Measurements from ENCODE around the gene P2RY14. TPM values are rescaled to one million over a fixed set of nuclear protein-coding genes. Genes with fewer than 3 reads are reported as not detected.

P2RY14 gene
- total RNA-seq, 1 donor from 2014 or later, result not detected

DNA sequence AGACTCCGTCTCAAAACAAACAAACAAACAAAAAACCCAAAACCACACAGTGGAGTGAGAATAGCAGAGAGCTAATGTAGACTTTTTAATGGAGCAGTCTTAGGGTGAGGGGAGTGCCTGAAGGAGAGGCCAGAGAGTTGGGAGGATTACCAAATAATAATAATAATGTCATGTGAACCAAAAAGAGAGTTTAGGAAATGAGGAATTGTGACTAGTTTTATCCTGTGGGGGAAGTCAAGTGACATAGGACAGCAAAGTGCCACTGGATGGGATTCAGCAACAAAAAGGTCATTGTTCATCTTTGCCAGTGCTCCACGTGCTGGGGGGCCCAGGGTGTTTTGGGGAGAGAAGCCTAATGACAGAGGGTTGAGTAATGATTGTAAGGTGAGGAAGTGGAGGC is 25.4 kb upstream of the P2RY14 start:
- Mint-ChIP-seq H3K27ac (ENCODE audit: unreplicated experiment) (peak overlapping the region; percentile 90), H3K4me1 (peaks cover 15% of the 10 kb centered on the region), H3K27me3 (ENCODE audit: low read depth) (no peaks in the 10 kb centered on the region), H3K36me3 (ENCODE audit: low read depth) (no peaks in the 10 kb centered on the region), H3K9me3 (peaks cover 6% of the 10 kb centered on the region), H3K4me3 (no peak overlapping the region)
- TF ChIP-seq, protein P1, sequence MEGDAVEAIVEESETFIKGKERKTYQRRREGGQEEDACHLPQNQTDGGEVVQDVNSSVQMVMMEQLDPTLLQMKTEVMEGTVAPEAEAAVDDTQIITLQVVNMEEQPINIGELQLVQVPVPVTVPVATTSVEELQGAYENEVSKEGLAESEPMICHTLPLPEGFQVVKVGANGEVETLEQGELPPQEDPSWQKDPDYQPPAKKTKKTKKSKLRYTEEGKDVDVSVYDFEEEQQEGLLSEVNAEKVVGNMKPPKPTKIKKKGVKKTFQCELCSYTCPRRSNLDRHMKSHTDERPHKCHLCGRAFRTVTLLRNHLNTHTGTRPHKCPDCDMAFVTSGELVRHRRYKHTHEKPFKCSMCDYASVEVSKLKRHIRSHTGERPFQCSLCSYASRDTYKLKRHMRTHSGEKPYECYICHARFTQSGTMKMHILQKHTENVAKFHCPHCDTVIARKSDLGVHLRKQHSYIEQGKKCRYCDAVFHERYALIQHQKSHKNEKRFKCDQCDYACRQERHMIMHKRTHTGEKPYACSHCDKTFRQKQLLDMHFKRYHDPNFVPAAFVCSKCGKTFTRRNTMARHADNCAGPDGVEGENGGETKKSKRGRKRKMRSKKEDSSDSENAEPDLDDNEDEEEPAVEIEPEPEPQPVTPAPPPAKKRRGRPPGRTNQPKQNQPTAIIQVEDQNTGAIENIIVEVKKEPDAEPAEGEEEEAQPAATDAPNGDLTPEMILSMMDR (conservative IDR thresholded peaks at IDR 0.05), result no peak
- DNase-seq (ENCODE audit: low read depth, low spot score), result no peak

DNA sequence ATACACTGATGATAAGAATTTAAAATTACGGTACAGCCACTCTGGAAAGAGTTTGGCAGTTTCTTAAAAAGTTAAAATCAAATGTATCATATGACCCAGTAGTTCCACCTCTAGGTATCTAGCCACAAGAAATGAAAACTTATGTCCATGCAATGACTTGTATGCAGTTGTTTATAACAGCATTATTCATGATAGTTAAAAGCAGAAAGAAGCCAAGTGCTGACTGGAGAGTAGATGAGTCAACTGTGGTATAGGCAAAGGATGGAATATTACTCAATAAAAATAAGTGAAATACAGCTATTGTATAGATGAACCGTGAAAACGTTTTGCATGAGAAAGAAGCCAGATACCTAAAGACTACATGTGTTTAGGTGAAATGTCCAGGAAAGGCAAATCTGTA is 23.4 kb upstream of the P2RY14 start:
- DNase-seq (ENCODE audit: low read depth, low spot score), result no peak
- no peak overlapping the region for H3K4me3 Mint-ChIP-seq
- H3K27ac Mint-ChIP-seq (ENCODE audit: unreplicated experiment), result no peak overlapping the region
- TF ChIP-seq, protein P1 (conservative IDR thresholded peaks at IDR 0.05), result no peak
- H3K4me1 Mint-ChIP-seq, result peaks cover 15% of the 10 kb centered on the region
- H3K36me3 Mint-ChIP-seq (ENCODE audit: low read depth), result no peaks in the 10 kb centered on the region
- H3K27me3 Mint-ChIP-seq (ENCODE audit: low read depth), result no peaks in the 10 kb centered on the region
- H3K9me3 Mint-ChIP-seq, result peaks cover 6% of the 10 kb centered on the region

DNA sequence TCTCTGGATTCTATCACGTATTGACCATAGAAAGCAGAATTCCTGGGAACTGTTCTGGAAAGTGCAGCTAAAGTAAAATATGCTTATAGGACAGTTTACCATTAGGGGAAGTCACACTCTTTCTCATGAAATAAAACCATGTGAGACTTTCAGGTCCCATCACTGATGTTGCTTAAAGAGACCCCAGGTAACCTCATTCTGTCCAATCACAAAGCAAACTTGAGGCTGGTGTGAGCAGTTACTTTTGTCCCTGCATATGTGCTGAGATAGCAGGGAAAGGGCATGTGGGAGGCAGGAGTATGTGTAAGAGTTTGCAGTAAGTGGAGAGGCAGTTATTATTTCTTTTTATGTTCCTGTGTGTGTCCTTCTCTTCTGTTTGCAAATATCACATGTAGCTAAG is 22.2 kb upstream of the P2RY14 start:
- Mint-ChIP-seq H3K4me1 (peaks cover 15% of the 10 kb centered on the region), H3K36me3 (ENCODE audit: low read depth) (no peaks in the 10 kb centered on the region), H3K9me3 (peaks cover 6% of the 10 kb centered on the region), H3K4me3 (no peak overlapping the region), H3K27me3 (ENCODE audit: low read depth) (no peaks in the 10 kb centered on the region), H3K27ac (ENCODE audit: unreplicated experiment) (no peak overlapping the region)
- no peak for DNase-seq (ENCODE audit: low read depth, low spot score)
- TF ChIP-seq, protein P1 (conservative IDR thresholded peaks at IDR 0.05), result no peak

DNA sequence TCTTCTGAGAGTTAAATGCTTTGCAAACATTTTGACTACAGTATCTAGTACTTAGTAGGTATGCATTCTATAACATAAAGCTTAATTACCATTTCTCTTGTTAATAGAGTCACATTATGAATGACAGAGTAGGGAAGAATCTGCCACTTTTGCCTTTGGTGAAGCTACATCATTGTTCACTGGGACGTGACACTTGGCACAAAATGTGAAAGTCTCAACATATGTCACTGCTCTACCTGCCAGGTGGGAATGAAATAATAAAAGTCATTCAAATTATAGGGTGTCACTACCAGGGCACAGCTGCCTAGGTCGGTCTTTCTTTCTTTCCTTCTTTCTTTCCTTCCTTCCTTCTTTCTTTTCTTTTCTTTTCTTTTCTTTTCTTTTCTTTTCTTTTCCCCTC is 20.7 kb upstream of the P2RY14 start:
- H3K27me3 Mint-ChIP-seq (ENCODE audit: low read depth), result no peaks in the 10 kb centered on the region

DNA sequence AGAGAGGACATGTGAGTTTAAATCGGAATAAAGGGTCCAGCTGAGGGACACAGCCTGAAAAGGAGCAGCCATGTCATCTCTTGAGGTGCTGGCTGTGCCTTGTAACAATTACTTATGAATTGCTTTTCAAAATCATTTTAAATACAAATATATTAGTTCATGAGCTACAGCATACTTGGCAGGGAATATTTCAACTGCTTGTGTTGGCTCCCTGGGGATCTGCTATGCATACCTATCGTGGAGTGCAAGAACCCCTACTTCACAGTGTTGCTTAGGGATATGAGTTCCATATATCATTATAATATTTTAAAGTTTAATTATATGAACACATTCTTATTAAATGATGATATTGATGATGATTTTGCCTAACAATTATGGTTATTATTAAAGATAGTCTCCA is 19.1 kb upstream of the P2RY14 start:
- TF ChIP-seq, protein P1 (conservative IDR thresholded peaks at IDR 0.05), result no peak
- no peak overlapping the region for H3K27ac Mint-ChIP-seq (ENCODE audit: unreplicated experiment)
- H3K36me3 Mint-ChIP-seq (ENCODE audit: low read depth), result no peaks in the 10 kb centered on the region
- H3K27me3 Mint-ChIP-seq (ENCODE audit: low read depth), result no peaks in the 10 kb centered on the region
- no peak overlapping the region for H3K4me3 Mint-ChIP-seq
- no peaks in the 10 kb centered on the region for H3K9me3 Mint-ChIP-seq
- peaks cover 9% of the 10 kb centered on the region for H3K4me1 Mint-ChIP-seq
- no peak for DNase-seq (ENCODE audit: low read depth, low spot score)

More for the DNA sequence above, 20.7 kb upstream of the P2RY14 start:
- peaks cover 6% of the 10 kb centered on the region for H3K9me3 Mint-ChIP-seq
- H3K27ac Mint-ChIP-seq (ENCODE audit: unreplicated experiment), result no peak overlapping the region
- peaks cover 14% of the 10 kb centered on the region for H3K4me1 Mint-ChIP-seq
- TF ChIP-seq, protein P1 (conservative IDR thresholded peaks at IDR 0.05), result no peak
- no peak overlapping the region for H3K4me3 Mint-ChIP-seq
- no peaks in the 10 kb centered on the region for H3K36me3 Mint-ChIP-seq (ENCODE audit: low read depth)
- DNase-seq (ENCODE audit: low read depth, low spot score), result no peak

DNA sequence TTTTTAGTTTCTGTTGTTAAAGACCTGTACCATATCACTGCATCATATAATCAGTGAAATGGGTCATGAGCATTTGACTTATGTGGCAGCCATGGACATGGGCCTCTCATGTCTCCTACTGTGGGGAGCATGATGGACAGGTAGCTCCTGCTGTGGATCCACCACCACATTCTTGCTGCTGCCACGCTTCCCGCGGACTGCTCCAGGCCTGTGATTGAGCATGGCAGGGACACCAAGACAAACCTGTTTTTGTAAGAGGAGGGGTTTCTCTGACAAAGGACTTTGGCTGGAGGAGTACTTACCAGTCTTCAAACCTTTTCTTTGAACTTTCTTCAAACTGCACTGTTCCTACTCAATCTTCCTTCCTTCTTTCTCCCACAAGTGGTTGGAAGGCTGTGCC is 17.9 kb upstream of the P2RY14 start:
- H3K27ac Mint-ChIP-seq (ENCODE audit: unreplicated experiment), result no peak overlapping the region
- TF ChIP-seq, protein P1 (conservative IDR thresholded peaks at IDR 0.05), result no peak
- H3K4me1 Mint-ChIP-seq, result peaks cover 9% of the 10 kb centered on the region
- no peaks in the 10 kb centered on the region for H3K27me3 Mint-ChIP-seq (ENCODE audit: low read depth)
- DNase-seq (ENCODE audit: low read depth, low spot score), result no peak
- no peaks in the 10 kb centered on the region for H3K36me3 Mint-ChIP-seq (ENCODE audit: low read depth)
- H3K9me3 Mint-ChIP-seq, result no peaks in the 10 kb centered on the region
- H3K4me3 Mint-ChIP-seq, result no peak overlapping the region
